Effector memory CD4-positive, alpha-beta T cell (primary cell): ENCODE results near the gene RUNDC3A.

Experiments used
- DNase-seq, 3 donors: peaks; one replicate each; pipeline ENCODE4 v3.0.0-alpha.2; 2020
- H3K27ac ChIP-seq: 2 replicates; pipeline ENCODE4 v1.7.0; 2013; ENCODE audit warnings: mild to moderate bottlenecking, low read length, moderate library complexity; ENCODE audit not compliant: insufficient read depth, poor library complexity, severe bottlenecking
- H3K27me3 ChIP-seq: replicated peaks from 2 replicates; pipeline ENCODE4 v1.7.0; 2013; ENCODE audit warnings: mild to moderate bottlenecking, low read length; ENCODE audit not compliant: insufficient read depth, control insufficient read depth, poor library complexity, severe bottlenecking
- H3K36me3 ChIP-seq: 2 replicates; pipeline ENCODE4 v1.7.0; 2013; ENCODE audit warnings: mild to moderate bottlenecking, low read length, moderate library complexity; ENCODE audit not compliant: control insufficient read depth, insufficient read depth
- H3K4me1 ChIP-seq: 2 replicates; pipeline ENCODE4 v1.7.0; 2013; ENCODE audit warnings: low read length, mild to moderate bottlenecking; ENCODE audit not compliant: control insufficient read depth, insufficient read depth, poor library complexity, severe bottlenecking
- H3K4me3 ChIP-seq: 2 replicates; pipeline ENCODE4 v1.7.0; 2013; ENCODE audit warnings: low read length, low read depth, mild to moderate bottlenecking; ENCODE audit not compliant: insufficient read depth, poor library complexity, severe bottlenecking
- H3K9me3 ChIP-seq: 2 replicates; pipeline ENCODE4 v1.7.0; 2013; ENCODE audit warnings: mild to moderate bottlenecking, low read length, moderate library complexity; ENCODE audit not compliant: control insufficient read depth

RUNDC3A gene

GRCh38 chr17:44310609-44311376 lies 2.4 kb downstream of the RUNDC3A start:
- no peaks in the 10 kb centered on the region for H3K36me3 ChIP-seq
- no peak overlapping the region for H3K4me3 ChIP-seq
- H3K9me3 ChIP-seq: no peaks in the 10 kb centered on the region
- H3K27me3 ChIP-seq: peaks cover 16% of the 10 kb centered on the region
- peaks cover 30% of the 10 kb centered on the region for H3K4me1 ChIP-seq
- no peak for DNase-seq
- H3K27ac ChIP-seq: no peak overlapping the region

DNA sequence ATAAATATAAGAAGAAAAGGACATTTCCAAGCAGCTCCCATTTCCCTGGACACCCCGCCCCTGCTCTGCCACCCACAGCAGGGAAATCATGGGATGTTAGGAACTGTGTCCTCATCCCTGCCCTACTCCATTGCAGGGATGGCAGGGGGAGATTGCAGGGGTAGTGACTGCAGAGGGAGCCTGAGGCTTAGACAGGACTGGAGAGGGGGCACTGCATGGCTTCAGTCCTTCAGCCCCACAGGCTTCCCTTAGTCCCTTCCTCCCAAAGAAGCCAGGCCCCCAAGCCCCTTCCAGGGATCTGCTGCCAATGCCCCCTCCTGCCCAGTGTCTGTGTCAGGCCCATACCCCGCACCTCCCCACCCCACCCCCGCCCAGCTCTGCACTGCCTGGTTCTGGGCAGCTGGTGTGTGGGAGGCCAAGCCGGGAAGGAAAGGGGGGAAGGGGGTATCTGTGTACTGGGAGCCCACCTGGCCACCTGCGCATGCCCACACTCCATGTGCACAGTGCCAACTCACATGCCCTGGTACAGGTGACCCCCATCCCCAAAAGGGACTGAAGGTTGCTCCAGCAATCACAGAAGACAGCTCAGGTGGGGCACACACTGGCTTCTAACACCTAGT lies 3.3 kb downstream of the RUNDC3A start:
- Histone ChIP-seq H3K4me1 (peaks cover 35% of the 10 kb centered on the region), H3K27me3 (peaks cover 16% of the 10 kb centered on the region), H3K36me3 (no peaks in the 10 kb centered on the region), H3K4me3 (no peak overlapping the region), H3K27ac (no peak overlapping the region), H3K9me3 (no peaks in the 10 kb centered on the region)
- DNase-seq: no peak

GRCh38 chr17:44312396-44313104 lies 4.1 kb downstream of the RUNDC3A start:
- Histone ChIP-seq H3K27me3 (peaks cover 22% of the 10 kb centered on the region), H3K36me3 (no peaks in the 10 kb centered on the region), H3K9me3 (no peaks in the 10 kb centered on the region), H3K4me1 (peaks cover 35% of the 10 kb centered on the region), H3K27ac (no peak overlapping the region), H3K4me3 (no peak overlapping the region)
- DNase-seq: no peak

GRCh38 chr17:44314031-44314430 lies 5.6 kb downstream of the RUNDC3A start:
- no peak overlapping the region for H3K4me3 ChIP-seq
- no peaks in the 10 kb centered on the region for H3K9me3 ChIP-seq

GRCh38 chr17:44314524-44314868 lies 6.1 kb downstream of the RUNDC3A start:
- no peak for DNase-seq
- Histone ChIP-seq H3K27me3 (peaks cover 15% of the 10 kb centered on the region), H3K4me1 (peaks cover 17% of the 10 kb centered on the region), H3K36me3 (peaks cover 1% of the 10 kb centered on the region), H3K27ac (no peak overlapping the region), H3K9me3 (no peaks in the 10 kb centered on the region), H3K4me3 (peak overlapping the region; percentile 51)

More at GRCh38 chr17:44314031-44314430, 5.6 kb downstream of the RUNDC3A start:
- H3K27me3 ChIP-seq: peaks cover 18% of the 10 kb centered on the region
- DNase-seq: no peak
- H3K36me3 ChIP-seq: no peaks in the 10 kb centered on the region
- H3K4me1 ChIP-seq: peaks cover 22% of the 10 kb centered on the region
- no peak overlapping the region for H3K27ac ChIP-seq

- Histone ChIP-seq H3K4me3 (peak overlapping the region; percentile 51), H3K27me3 (peaks cover 15% of the 10 kb centered on the region)
- DNase-seq: peak in 1 of 3 donors; percentile 14
Measured at GRCh38 chr17:44314869-44315661, 6.7 kb downstream of the RUNDC3A start.

DNA sequence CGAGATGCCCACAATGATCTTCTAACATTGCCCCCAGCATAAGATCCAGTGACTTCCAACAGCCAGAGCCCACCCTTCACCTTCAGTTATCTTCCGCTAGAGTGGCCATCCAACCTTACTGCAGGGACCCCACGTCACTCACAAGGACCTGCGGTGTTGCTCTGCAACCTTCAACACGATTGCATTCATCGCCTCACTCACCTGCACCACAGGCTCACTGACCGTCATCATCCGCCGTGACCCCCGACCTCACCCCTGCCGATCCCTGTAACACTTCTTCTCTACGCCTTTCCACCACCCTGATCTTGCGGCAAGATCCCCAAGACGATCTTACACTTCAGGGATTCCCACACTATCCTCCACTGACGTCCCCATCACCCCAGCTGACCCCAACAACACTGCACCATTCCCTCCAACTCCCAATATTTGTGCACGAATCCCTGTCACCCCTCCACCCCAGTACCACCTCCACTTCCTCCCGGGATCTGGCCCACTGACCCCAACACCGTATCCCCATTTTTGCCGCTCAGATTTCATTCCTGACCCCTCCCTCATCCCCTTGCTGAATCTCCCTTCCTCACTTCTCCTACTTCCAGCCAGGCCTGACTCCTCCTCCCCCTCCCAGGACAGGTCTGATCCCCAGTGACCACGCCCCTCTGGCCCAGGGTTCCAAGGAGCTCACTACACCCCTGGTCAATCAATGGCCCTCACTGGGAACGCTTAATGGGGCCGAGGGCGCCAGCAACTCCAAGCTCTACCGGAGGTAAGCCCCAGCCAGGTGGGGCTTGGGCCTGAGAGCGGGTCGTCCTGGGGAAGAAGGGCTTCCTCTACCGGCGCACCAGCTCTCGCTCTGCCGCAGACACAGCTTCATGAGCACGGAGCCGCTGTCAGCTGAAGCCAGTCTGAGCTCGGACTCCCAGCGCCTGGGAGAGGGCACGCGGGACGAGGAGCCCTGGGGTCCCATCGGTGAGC lies 7.6 kb downstream of the RUNDC3A start:
- H3K4me3 ChIP-seq: peak overlapping the region; percentile 11
- DNase-seq: no peak

More at GRCh38 chr17:44314869-44315661, 6.7 kb downstream of the RUNDC3A start:
- peaks cover 17% of the 10 kb centered on the region for H3K4me1 ChIP-seq
- peaks cover 7% of the 10 kb centered on the region for H3K36me3 ChIP-seq
- no peaks in the 10 kb centered on the region for H3K9me3 ChIP-seq
- no peak overlapping the region for H3K27ac ChIP-seq

DNA sequence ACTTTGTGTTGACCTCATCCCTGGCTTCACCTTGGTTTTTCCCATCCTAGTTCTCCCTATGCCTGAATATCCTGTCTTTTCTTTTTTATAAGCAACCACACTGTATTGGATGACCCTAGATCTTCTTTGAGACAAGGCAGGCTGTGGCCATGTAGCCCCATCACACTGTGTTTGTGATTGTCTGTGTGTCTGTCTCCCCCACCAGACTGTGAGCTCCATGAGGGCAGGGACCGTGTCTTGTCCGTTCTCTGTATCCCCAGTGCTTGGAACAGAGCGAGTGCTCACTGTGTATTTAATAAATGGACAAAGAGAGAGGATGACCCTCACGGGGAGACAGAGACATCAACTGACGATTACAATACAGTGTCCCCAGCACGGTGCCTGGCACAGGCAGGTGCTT lies 9.1 kb downstream of the RUNDC3A start:
- no peaks in the 10 kb centered on the region for H3K9me3 ChIP-seq
- H3K27me3 ChIP-seq: peaks cover 15% of the 10 kb centered on the region
- peaks cover 25% of the 10 kb centered on the region for H3K36me3 ChIP-seq
- H3K27ac ChIP-seq: no peak overlapping the region
- H3K4me1 ChIP-seq: peaks cover 17% of the 10 kb centered on the region
- H3K4me3 ChIP-seq: no peak overlapping the region
- no peak for DNase-seq

More for the DNA sequence above, 7.6 kb downstream of the RUNDC3A start:
- Histone ChIP-seq H3K4me1 (peaks cover 17% of the 10 kb centered on the region), H3K27me3 (peaks cover 15% of the 10 kb centered on the region), H3K27ac (no peak overlapping the region), H3K36me3 (peaks cover 17% of the 10 kb centered on the region), H3K9me3 (no peaks in the 10 kb centered on the region)
